Ovary (tissue), 9 donors: Measurements from ENCODE around the gene MAVS. TPM values are rescaled to one million over a fixed set of nuclear protein-coding genes. Genes with fewer than 3 reads are reported as not detected.

Experiments
- DNase-seq, 5 donors: peaks; one replicate each; pipeline ENCODE4 v3.0.0-alpha.2; 2019 to 2020
- H3K27ac ChIP-seq, 2 donors: fragments of 200-600 bp; one replicate each; pipeline versions ENCODE4 v1.5.1 to v1.8.0; 2019 to 2022
- H3K27me3 ChIP-seq: fragments of 200-600 bp; one replicate; pipeline ENCODE4 v1.8.0; 2022
- H3K36me3 ChIP-seq: fragments of 200-600 bp; sonication (generic); one replicate; pipeline ENCODE4 v1.5.1; 2019
- H3K4me1 ChIP-seq: one replicate; pipeline ENCODE4 v1.8.1; 2013; ENCODE audit warnings: mild to moderate bottlenecking, moderate library complexity; ENCODE audit not compliant: insufficient read depth
- H3K4me3 ChIP-seq: fragments of 200-600 bp; sonication (generic); one replicate; pipeline ENCODE4 v1.5.1; 2017
- H3K9me3 ChIP-seq, 2 donors: fragments of 200-600 bp in 1 of 2; sonication (generic) in 1 of 2; one replicate each; pipeline versions ENCODE4 v1.5.1 to v1.8.1; 2013 to 2019; ENCODE audit warnings: mild to moderate bottlenecking in 1 of 2, moderate library complexity in 1 of 2
- EP300 ChIP-seq: sonication (generic); formaldehyde crosslinking; IDR thresholded peaks from one replicate; pipeline ENCODE4 v1.6.1; 2017; ENCODE audit warnings: antibody characterized with exemption
- POLR2A ChIP-seq: fragments of 450-650 bp; IDR thresholded peaks from one replicate; pipeline ENCODE4 v1.6.1; 2017; ENCODE audit warnings: antibody characterized with exemption, mild to moderate bottlenecking, moderate library complexity
- WGBS, 3 donors: extraction: QIAGEN DNeasy Blood & Tissue Kit in 1 of 3; methylation state at CpG; one replicate each; pipeline versions ENCODE4 v1.1.5 to v1.1.7; 2013 to 2017; 5-methylcytosine and 5-hydroxymethylcytosine counted together
- intact Hi-C, 4 donors: fragments of 100-400 bp; cut with DNase I; formaldehyde crosslinking; loops; one replicate each; pipeline versions ENCODE4 v1.11.0 to v1.15.1; 2022 to 2023
- polyA plus RNA-seq, 2 donors: library from polyadenylated mRNA; stranded (reverse); fragments of 200-250 nt in 1 of 2; fragments of 350-450 nt in 1 of 2; fragmentation: Illumina TruSeq in 1 of 2; extraction: RNeasy Lipid Tissue Mini Kit (QIAGEN cat#74804) in 1 of 2; gene quantifications; one replicate each; pipeline ENCODE4 v1.2.3, GENCODE V29; 2013 to 2014
- total RNA-seq, 7 donors: library from RNA; depleted of rRNA in 2 of 7; stranded (reverse); fragments of >200 nt in 2 of 7; fragmentation: NEBNext Ultra II Directional in 3 of 7; extraction: Animal tissue kit (Norgen Biotek cat#: 25700) in 3 of 7; gene quantifications; one replicate each; pipeline versions ENCODE4 v1.1.0 to v1.2.4, GENCODE V29; 2016 to 2023
- TF ChIP-seq, protein P1 (sequence below), 3 donors: fragments of 450-650 bp in 2 of 3; fragments of 200-600 bp in 1 of 3; IDR thresholded peaks; one replicate each; pipeline versions ENCODE4 v1.5.1 to v1.8.0; 2016 to 2022; ENCODE audit warnings: antibody characterized with exemption in 3 of 3, mild to moderate bottlenecking in 1 of 3
- donor health status: DM: no; HTN: no; CAD: no; lungs with moderate emphysema.
- donor health status: DM: no; HTN: no; CAD: no.
- donor health status: Bipolar disorder and iron deficiency.
- donor health status: DM: yes; HTN: yes; CAD: no.
- donor health status: DM: no; HTN: no; CAD: no.
- donor health status: DM: yes; HTN: yes; CAD: no.

The MAVS gene
- total and polyA plus RNA-seq, 9 donors: 14.2 to 50.5 (median 34.5) TPM

DNA sequence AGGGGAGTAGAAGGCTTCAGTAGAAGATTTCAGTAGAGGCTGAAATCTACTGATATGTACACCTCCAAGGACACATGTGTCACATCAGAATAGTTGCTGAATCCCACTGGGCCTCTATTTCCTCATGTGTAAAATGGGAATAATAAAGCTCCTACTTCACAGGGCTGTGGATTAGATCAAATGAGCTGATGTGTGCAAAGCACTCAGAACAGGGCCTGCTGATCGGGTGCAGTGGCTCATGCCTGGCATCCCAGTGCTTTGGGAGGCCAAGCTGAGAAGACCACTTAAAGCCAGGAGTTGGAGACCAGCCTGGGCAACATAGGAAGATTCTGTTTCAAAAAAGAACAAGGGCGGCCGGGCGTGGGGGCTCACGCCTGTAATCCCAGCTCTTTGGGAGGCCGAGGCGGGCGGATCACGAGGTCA, 34.4 kb upstream of the MAVS start:
- H3K27me3 ChIP-seq: no peaks in the 10 kb centered on the region
- peak overlapping the region; percentile 43 to 95 for H3K27ac ChIP-seq
- WGBS, 3 donors: 92 to 94% (median 93%) methylated on average over 9 of the region's 9 CpGs
- no peak for DNase-seq
- TF ChIP-seq EP300: no peak
- TF ChIP-seq, protein P1, sequence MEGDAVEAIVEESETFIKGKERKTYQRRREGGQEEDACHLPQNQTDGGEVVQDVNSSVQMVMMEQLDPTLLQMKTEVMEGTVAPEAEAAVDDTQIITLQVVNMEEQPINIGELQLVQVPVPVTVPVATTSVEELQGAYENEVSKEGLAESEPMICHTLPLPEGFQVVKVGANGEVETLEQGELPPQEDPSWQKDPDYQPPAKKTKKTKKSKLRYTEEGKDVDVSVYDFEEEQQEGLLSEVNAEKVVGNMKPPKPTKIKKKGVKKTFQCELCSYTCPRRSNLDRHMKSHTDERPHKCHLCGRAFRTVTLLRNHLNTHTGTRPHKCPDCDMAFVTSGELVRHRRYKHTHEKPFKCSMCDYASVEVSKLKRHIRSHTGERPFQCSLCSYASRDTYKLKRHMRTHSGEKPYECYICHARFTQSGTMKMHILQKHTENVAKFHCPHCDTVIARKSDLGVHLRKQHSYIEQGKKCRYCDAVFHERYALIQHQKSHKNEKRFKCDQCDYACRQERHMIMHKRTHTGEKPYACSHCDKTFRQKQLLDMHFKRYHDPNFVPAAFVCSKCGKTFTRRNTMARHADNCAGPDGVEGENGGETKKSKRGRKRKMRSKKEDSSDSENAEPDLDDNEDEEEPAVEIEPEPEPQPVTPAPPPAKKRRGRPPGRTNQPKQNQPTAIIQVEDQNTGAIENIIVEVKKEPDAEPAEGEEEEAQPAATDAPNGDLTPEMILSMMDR (IDR thresholded peaks at IDR 0.05): no peak
- no peak for TF ChIP-seq POLR2A
- no peaks in the 10 kb centered on the region for H3K36me3 ChIP-seq
- intact Hi-C loops: no loop called here
- no peak overlapping the region for H3K4me3 ChIP-seq
- no peaks in the 10 kb centered on the region for H3K9me3 ChIP-seq
- peaks cover 14% of the 10 kb centered on the region for H3K4me1 ChIP-seq

DNA sequence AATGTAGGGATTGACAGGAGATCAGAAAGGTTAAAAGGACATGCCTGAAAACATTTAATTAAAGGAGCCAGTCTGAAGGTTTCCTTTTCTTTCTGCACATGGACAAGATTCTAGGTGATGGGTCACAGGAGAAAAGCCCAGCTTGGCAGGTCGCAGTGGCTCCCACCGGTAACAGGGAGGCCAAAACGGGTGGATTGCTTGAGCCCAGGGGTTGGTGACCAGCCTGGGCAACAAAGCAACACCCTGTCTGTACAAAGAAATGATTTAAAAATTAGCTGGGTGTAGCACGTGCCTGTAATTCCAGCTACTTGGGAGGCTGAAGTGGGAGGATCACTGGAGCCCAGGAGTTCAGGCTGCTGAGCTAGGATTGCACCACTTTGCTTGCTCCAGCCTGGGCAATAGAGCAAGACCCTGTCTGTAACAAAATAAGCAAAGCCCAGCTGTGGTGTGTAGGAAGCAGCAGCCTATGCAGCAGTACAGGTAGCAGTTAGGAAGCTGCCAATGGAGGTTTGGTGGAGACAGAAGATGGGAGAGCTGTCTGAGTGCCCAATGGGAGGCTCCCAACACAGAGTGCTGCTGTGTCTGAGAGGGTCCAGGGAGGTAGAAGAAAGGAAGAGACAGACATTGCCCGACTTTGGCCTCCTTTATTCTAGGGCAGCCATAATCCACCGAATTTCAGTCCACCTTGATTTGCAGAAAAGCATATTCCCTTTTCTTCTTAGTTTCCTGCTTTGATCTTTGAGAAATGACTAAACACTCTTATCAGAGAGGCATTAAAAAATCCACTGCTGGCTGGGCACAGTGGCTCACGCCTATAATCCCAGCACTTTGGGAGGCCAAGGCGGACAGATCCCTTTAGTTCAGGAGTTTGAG, 33.4 kb upstream of the MAVS start:
- Histone ChIP-seq H3K36me3 (no peaks in the 10 kb centered on the region), H3K27ac (peak overlapping the region in 1 of 2 donors; percentile 50), H3K4me3 (no peak overlapping the region), H3K9me3 (no peaks in the 10 kb centered on the region), H3K27me3 (no peaks in the 10 kb centered on the region), H3K4me1 (peaks cover 9% of the 10 kb centered on the region)
- intact Hi-C loops: no loop called here
- WGBS, 3 donors: 51 to 59% (median 53%) methylated on average over 8 of the region's 8 CpGs
- TF ChIP-seq, protein P1 (IDR thresholded peaks at IDR 0.05): no peak
- TF ChIP-seq POLR2A (no peak), EP300 (no peak)
- no peak for DNase-seq

DNA sequence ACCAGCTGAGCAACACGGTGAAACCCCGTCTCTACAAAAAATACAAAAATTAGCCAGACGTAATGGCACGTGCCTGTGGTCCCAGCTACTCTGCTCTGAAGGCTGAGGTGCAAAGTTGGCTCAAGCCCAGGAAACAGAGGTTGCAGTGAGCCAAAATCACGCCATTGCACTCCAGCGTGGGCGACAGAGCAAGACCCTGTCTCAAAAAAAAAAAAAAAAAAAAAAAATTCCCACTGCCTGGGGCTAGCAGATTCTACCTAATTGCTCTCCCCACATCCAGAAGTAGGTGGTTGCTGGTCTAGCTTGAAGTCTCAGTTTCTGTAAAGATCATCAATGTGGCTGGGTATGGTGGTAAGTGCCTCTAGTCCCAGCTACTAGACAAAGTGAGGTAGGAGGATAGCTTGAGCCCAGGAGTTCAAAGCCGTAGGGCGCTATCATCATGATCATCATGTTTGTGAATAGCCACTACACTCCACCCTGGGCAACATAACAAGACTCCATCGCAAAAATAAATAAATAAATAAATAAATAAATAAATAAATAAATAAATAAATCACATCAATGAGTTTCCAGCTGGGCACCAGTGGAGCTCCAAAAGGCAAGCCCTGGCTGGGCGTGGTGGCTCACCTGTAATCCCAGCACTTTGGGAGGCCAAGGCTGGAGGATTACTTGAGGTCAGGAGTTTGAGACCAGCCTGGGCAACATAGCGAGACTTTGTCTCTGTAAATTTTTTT, 32.6 kb upstream of the MAVS start:
- H3K36me3 ChIP-seq: no peaks in the 10 kb centered on the region
- H3K27me3 ChIP-seq: no peaks in the 10 kb centered on the region
- WGBS, 3 donors: 87 to 91% (median 87%) methylated on average over 12 of the region's 12 CpGs
- intact Hi-C loops: no loop called here
- TF ChIP-seq EP300 (no peak), POLR2A (no peak)
- TF ChIP-seq, protein P1 (IDR thresholded peaks at IDR 0.05): no peak
- H3K27ac ChIP-seq: no peak overlapping the region
- H3K4me3 ChIP-seq: no peak overlapping the region
- H3K9me3 ChIP-seq: no peaks in the 10 kb centered on the region
- H3K4me1 ChIP-seq: peaks cover 11% of the 10 kb centered on the region
- no peak for DNase-seq

DNA sequence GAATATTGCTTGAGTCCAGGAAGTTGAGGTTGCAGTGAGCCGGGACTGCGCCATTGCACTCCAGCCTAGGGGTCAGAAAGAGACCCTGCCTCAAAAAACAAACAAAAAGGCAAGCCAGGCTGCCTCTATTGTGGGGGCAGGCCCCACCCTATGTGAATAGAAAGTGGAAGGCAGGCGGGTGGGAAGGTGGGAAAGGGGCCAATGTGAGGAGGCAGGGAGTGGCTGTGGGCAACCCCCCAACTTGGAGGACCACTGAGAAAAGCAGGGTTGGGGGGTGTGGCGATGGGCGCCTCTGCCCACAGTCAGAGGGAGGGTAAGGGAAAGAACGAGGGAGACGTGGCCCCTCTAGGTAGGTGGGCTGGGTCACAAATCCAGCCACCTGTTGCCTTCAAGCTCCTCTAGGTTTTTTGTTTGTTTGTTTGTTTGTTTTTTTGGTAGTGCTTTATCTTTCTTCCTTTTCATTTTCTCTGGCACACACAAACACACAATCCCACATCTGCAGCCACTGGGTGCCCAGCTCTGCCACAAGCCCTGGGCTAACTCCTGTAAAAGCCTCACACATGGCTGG, 31.6 kb upstream of the MAVS start:
- WGBS, 3 donors: 82 to 87% (median 85%) methylated on average over 7 of the region's 7 CpGs
- Histone ChIP-seq H3K27me3 (no peaks in the 10 kb centered on the region), H3K27ac (no peak overlapping the region), H3K4me3 (no peak overlapping the region), H3K9me3 (no peaks in the 10 kb centered on the region), H3K4me1 (peaks cover 11% of the 10 kb centered on the region), H3K36me3 (no peaks in the 10 kb centered on the region)
- no peak for DNase-seq
- intact Hi-C loops: no loop called here
- TF ChIP-seq, protein P1 (IDR thresholded peaks at IDR 0.05): no peak
- TF ChIP-seq EP300 (no peak), POLR2A (no peak)
